Measurements from ENCODE around the gene KCTD19. TPM values are rescaled to one million over a fixed set of nuclear protein-coding genes. Genes with fewer than 3 reads are reported as not detected.

KCTD19 gene
- polyA plus RNA-seq, 3 donors: 0.44 to 1.2 (median 1.0) TPM

- no peak for DNase-seq (ENCODE audit: low read depth in 3 of 3, low spot score in 2 of 3)
These were observed 41.6 kb downstream of the KCTD19 start for GRCh38 chr16:67284699-67285646.

- DNase-seq (ENCODE audit: low read depth in 3 of 3, low spot score in 2 of 3): no peak
These were observed 42.5 kb downstream of the KCTD19 start for GRCh38 chr16:67283826-67284555.

- no peak for DNase-seq (ENCODE audit: low read depth in 3 of 3, low spot score in 2 of 3)
These were observed 43.3 kb downstream of the KCTD19 start for GRCh38 chr16:67283039-67283825.

GRCh38 chr16:67282447-67282805 lies 44.1 kb downstream of the KCTD19 start:
- no peak for DNase-seq (ENCODE audit: low read depth in 3 of 3, low spot score in 2 of 3)

- no peak for DNase-seq (ENCODE audit: low read depth in 3 of 3, low spot score in 2 of 3)
These were observed 44.8 kb downstream of the KCTD19 start for GRCh38 chr16:67281536-67282446.

GRCh38 chr16:67280090-67281015 lies 46.2 kb downstream of the KCTD19 start:
- DNase-seq (ENCODE audit: low read depth in 3 of 3, low spot score in 2 of 3): no peak

- DNase-seq (ENCODE audit: low read depth in 3 of 3, low spot score in 2 of 3): peak; percentile 31 to 73 (median 62)
These were observed 47.0 kb downstream of the KCTD19 start, which contains the start of gene PLEKHG4 for GRCh38 chr16:67279296-67280089. PLEKHG4 (plus strand) TSS chr16:67279532; CDS start chr16:67280045, 513 bp downstream.

- no peak for DNase-seq (ENCODE audit: low read depth in 3 of 3, low spot score in 2 of 3)
These were observed 47.7 kb downstream of the KCTD19 start for GRCh38 chr16:67278773-67279295.

GRCh38 chr16:67277999-67278772 lies 48.4 kb downstream of the KCTD19 start:
- DNase-seq (ENCODE audit: low read depth in 3 of 3, low spot score in 2 of 3): no peak

GRCh38 chr16:67277294-67277998 lies 49.1 kb downstream of the KCTD19 start:
- no peak for DNase-seq (ENCODE audit: low read depth in 3 of 3, low spot score in 2 of 3)

GRCh38 chr16:67275321-67275720 lies 51.2 kb downstream of the KCTD19 start:
- no peak for DNase-seq (ENCODE audit: low read depth in 3 of 3, low spot score in 2 of 3)

- DNase-seq (ENCODE audit: low read depth in 3 of 3, low spot score in 2 of 3): no peak
These were observed 55.1 kb downstream of the KCTD19 start for GRCh38 chr16:67271446-67271845.

- DNase-seq (ENCODE audit: low read depth in 3 of 3, low spot score in 2 of 3): no peak
These were observed 55.6 kb downstream of the KCTD19 start for GRCh38 chr16:67270931-67271338.

GRCh38 chr16:67269766-67270165 lies 56.8 kb downstream of the KCTD19 start:
- no peak for DNase-seq (ENCODE audit: low read depth in 3 of 3, low spot score in 2 of 3)

GRCh38 chr16:67268136-67268579 lies 58.4 kb downstream of the KCTD19 start:
- DNase-seq (ENCODE audit: low read depth in 3 of 3, low spot score in 2 of 3): no peak

GRCh38 chr16:67265834-67266233 lies 60.7 kb downstream of the KCTD19 start:
- DNase-seq (ENCODE audit: low read depth in 3 of 3, low spot score in 2 of 3): no peak
